Breast epithelium (tissue), 3 donors: ENCODE data around the gene ANKRD11.

Experiments
- CTCF ChIP-seq, 3 donors: fragments of 450-650 bp; IDR thresholded peaks; one replicate each; pipeline ENCODE4 v1.5.1; 2016 to 2017; ENCODE audit warnings: antibody characterized with exemption in 3 of 3, mild to moderate bottlenecking in 3 of 3, moderate library complexity in 3 of 3
- POLR2A ChIP-seq: fragments of 450-650 bp; IDR thresholded peaks from one replicate; pipeline ENCODE4 v1.6.1; 2016; ENCODE audit warnings: antibody characterized with exemption, mild to moderate bottlenecking, moderate library complexity
- POLR2AphosphoS5 ChIP-seq, 3 donors: sonication (generic); formaldehyde crosslinking; IDR thresholded peaks; one replicate each; pipeline ENCODE4 v1.6.1; 2017; ENCODE audit warnings: antibody characterized with exemption in 3 of 3

DNA sequence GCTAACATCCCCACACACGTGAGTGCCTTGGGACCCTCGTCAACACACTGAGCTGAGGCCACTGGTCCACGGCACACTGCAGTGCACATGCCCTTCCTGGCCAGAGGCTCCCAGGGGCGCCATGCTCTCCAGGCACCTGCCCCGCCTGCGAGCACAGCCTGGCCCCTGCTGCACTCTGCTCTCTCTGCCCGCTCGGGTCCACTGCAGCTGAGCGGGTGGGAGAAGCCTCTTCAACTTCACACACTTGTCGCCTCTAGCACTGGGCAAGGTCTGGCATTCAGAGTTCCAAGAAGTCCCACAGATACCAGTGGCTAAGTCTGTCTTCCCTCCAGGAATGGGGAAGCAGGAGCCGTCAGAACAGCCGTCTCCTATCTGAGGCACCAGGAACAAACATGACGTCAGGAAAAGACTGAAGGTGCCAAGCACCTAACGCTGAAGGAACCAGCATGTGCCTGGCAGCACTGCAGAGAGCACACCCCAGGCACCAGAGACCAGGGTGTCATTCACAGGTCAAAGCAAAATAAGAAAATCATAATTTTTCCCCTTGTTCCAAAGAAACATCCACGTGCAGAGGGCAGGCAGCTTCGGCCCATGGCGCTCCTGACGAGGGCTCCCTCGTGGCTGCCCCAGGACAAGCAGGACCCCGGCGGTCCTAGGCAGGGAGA, 189.9 kb downstream of the ANKRD11 start:
- TF ChIP-seq POLR2AphosphoS5 (IDR thresholded peaks at IDR 0.05) (no peak), CTCF (IDR thresholded peaks at IDR 0.05) (no peak), POLR2A (no peak)
